ENCODE data around the gene PNPLA1.

DNA sequence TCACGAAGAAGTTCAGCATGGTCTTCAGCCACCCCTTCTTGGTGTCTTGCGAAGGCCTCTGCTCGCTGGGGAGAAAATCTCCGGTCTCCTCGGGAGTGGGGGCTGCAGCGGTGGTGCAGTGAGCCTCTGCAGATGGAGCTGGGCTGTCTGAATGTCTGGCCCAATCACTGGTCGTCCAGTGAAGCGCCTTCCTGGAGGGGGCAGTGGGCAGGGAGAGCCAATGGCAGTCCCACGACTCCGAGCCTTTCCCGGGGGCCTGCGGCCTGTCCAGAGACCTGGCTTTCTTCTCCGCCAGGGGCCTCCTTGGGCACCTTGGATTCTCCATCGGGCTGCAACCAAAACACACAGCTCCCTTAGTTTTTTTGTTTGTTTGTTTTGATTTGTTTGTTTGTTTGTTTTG lies 60.5 kb downstream of the PNPLA1 start:
- TF ChIP-seq, protein P1, sequence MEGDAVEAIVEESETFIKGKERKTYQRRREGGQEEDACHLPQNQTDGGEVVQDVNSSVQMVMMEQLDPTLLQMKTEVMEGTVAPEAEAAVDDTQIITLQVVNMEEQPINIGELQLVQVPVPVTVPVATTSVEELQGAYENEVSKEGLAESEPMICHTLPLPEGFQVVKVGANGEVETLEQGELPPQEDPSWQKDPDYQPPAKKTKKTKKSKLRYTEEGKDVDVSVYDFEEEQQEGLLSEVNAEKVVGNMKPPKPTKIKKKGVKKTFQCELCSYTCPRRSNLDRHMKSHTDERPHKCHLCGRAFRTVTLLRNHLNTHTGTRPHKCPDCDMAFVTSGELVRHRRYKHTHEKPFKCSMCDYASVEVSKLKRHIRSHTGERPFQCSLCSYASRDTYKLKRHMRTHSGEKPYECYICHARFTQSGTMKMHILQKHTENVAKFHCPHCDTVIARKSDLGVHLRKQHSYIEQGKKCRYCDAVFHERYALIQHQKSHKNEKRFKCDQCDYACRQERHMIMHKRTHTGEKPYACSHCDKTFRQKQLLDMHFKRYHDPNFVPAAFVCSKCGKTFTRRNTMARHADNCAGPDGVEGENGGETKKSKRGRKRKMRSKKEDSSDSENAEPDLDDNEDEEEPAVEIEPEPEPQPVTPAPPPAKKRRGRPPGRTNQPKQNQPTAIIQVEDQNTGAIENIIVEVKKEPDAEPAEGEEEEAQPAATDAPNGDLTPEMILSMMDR (conservative IDR thresholded peaks at IDR 0.05) = no peak
- TF ChIP-seq ZFX (IDR thresholded peaks at IDR 0.05) = no peak

Data from C4-2B (cell line).